ENCODE data around the gene KREMEN2.

KREMEN2 gene

GRCh38 chr16:2981177-2981898 is 17.3 kb downstream of the KREMEN2 start:
- no peak for DNase-seq

DNA sequence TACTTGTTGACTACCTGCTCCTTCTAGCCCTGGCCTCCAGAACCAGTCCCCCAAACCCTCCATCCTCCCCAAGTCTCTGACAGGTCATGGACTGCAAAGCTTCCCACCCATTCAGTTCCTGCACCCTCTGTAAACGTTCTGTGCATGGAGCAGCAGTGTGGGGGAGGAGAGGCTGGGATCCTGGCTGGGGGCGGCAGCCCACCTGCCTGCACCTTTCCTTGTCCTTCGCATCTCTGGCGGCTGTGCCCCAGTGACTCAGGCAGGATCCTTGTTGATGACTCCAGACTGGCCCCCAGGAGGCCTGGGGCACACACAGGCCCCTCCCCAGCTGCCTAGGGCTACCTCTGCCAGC is 17.8 kb downstream of the KREMEN2 start:
- no peak for DNase-seq

- DNase-seq: no peak
Measured at GRCh38 chr16:2982402-2982801, 18.3 kb downstream of the KREMEN2 start.

DNA sequence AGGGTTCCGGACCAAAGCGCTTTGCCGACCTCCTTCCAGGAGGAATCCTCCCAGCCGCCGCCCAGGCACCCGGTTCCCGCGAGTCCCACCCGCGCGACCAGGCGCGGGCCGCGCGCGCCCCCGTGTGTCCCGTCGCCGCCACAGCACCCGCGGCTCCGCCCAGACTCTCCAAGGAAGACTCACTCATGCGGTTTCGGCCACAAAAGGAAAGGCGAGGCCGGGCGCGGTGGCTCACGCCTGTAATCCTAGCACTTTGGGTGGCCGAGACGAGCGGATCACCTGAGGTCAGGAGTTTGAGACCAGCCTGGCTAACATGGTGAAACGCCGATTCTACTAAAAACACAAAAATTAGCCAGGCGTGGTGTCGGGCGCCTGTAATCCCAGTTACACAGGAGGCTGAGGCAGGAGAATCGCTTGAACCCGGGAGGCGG is 19.6 kb downstream of the KREMEN2 start:
- DNase-seq: peak; percentile 34

DNA sequence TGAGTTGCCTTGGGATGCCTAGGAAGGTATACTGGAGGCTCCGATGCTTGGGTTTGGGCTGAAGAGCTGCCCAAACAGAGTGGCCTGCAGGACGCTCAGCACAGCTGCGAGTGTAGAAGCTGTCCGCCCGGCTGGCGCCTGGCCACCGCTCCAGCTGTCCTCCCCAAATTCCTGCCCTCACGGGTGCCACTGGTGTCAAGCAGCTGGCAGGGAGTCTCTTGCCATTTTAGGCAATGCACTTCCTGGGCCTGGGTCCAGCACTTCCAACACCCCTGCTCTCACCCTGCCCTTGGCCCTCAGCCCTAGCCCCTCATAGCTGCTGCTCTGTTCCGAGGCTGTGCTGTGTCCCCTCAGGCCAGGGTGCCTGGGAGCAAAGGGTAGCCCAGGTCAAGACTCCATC is 21.4 kb downstream of the KREMEN2 start:
- no peak for DNase-seq

GRCh38 chr16:2985893-2986355 is 21.8 kb downstream of the KREMEN2 start:
- no peak for DNase-seq

DNA sequence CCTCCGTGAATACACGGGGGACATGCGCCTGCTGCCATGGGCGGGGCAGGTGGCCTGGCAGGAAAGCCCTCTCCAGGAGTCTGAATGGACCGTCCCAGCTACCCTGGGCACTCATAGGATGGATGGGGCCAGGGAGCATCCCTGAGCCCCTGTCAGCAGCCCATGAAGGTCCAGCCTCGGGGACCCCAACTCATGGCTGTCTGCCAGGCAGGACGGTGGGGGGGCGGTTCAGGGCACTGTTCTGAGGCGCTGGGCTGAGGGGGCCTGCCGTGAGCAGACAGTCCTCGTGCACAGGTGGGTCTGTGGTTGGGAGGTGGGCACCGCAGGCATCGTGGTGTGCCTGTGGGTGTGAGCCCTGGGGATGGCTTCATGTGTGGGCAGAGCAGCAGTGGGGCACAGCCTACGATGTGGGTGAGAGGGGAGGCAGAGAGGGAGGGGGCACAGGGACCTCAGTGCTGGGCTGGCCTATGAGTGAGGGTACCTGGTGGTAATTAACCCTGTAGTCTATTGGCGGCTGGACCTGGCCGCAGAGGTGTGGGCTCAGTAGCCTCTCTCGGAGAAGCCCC is 22.6 kb downstream of the KREMEN2 start:
- no peak for DNase-seq

DNA sequence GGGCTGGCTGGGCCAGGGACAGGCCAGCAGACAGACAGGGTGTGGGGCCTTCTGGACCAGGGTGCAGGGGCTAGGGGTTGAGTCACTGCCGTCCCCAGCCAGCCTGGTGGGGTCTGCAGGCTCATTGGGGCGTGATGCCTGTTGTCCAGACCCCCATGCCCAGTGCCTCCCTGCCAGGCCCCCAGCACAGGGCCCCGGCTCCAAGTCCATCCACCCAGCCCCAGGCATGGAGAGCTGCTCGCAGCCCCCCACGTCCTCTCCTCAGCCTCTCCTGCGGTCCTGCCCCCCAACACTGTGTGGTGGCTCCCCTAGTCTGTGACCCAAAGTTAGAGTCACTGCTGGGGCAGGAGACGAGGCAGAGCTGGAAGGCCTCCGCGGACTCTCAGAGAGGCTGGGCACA is 23.2 kb downstream of the KREMEN2 start:
- no peak for DNase-seq

- no peak for DNase-seq
Measured at GRCh38 chr16:2987833-2988232, 23.8 kb downstream of the KREMEN2 start.

GRCh38 chr16:2988590-2989099 is 24.6 kb downstream of the KREMEN2 start:
- DNase-seq: no peak

GRCh38 chr16:2990891-2991290 is 26.8 kb downstream of the KREMEN2 start:
- DNase-seq: no peak

GRCh38 chr16:2991566-2992261 is 27.6 kb downstream of the KREMEN2 start:
- no peak for DNase-seq

DNA sequence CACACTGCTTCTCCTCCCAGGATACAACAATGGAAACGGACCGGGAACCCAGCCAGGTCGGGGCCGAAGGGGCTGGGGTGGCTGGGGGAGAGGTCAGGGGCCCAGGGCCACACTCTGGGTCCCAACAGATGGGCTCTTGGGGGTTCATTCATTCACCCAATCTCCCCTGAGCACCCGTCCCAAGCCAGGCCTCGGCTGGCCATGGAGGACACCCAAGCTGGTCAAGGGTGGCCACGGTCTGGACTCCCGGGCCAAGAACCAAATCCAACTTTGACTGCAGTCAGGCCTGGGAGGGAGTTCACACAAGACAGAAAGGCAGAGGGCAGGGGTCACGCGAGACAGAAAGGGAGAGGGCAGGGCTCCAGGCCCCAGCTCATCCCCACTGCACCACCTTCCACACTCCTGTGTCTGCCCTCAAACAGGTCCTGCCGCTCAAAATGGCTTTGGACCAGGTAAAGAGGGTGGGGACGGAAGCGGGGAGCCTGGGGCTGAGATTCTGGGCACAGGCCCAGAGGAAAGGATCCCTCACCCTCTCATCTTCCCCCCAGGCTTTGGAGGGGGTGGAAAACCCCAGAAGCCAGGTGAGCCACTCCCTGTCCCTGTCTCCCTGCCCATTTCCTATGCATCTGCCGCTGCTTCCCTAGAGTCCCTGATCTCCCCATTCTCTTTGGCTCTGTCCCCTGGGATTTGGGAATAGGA is 28.5 kb downstream of the KREMEN2 start:
- DNase-seq: no peak

DNA sequence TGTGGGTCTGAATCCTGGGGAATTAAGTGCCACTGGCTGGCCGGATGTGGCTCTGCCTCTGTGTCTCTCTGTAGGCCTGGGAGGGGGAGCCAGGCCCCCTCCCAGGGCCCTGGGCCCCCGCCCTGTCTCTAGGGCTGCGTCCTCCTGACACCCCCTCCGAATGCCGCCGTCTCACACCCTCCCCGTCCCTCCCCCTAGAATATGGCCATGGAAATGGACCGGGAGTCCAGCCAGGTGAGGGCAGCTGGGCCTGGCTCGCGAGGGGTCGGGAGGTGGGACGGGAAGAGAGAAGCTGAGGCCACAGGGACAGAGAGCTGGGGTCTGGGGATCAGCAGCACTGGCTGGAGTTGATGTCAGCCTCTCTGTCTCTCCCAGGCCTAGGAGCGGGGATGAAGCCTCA is 32.2 kb downstream of the KREMEN2 start:
- DNase-seq: no peak

GRCh38 chr16:2999929-3000328 is 35.9 kb downstream of the KREMEN2 start:
- DNase-seq: no peak

- no peak for DNase-seq
Measured at GRCh38 chr16:3000540-3000939, 36.5 kb downstream of the KREMEN2 start.

DNA sequence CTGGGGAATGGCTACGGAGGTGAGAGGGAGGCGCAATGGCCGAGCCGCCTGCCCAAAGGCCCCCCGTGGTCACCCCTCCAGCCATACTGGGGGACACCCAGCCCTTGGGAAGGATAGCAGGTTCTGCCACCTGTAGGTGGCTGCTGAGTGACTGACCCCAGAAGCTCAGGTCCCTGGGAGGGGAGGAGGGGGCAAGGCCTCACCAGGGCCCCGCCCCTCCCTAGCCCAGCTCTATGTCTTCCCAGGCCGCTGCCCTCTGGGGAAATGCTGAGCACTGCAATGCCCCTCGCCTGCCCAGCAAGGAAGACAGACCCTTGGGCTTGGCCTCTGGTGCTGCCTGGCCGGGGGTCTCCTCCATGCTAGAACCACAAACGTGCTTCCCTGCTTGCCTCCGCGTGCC is 37.2 kb downstream of the KREMEN2 start:
- DNase-seq: no peak

DNA sequence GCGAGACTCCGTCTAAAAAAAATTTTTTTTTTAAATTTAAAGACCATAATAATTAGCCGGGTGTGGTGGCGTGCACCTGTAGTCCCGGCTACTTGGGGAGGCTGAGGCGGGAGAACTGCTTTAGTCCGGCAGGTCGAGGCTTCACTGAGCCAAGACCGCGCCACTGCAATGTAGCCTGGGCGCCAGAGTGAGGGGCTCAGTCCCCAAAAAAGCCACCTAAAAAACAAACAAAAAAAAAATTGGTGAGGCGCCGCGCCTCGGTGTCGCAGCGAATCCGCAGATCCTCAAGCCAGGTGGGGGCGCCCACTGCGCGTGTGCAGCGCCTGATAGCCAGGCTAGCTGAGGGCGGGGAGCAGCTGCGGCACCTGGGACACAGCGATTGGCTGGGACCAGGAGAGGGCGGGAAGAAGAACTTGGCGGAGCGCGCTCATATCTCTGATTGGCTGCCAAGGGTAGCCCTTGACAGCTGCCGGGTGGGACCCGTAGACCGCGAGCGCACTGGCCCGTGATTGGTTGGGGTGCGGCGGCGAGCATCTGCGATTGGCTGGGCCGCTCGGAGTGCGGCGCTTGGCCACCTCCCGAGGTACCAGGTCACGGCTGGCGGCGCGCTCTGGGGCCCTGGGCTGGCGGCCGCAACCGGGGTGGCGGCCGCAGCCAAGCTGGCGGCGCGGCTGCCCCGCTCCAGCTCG is 39.7 kb downstream of the KREMEN2 start:
- DNase-seq: peak; percentile 91

DNA sequence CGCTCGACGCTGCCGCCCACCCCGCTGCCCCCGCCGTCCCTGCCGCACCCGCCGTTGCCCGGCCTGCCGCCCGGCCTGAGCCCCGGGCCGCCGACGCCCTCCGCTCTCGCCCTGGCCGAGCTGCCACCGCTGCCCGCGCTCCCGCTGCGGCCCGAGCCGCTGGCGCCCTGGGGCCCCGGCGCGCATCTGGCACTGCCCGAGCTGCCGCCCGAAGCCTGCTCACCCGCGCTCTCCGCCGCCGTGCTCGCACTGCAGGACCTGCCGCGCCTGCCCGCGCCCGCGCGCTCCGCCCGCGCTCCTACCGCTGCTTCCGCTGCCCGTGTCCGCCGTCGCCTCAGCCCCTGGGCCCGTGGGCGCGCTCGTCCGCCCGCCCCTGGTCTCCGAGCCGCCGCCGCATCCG is 40.2 kb downstream of the KREMEN2 start:
- no peak for DNase-seq

- DNase-seq: no peak
Measured at GRCh38 chr16:3004781-3005284, 40.8 kb downstream of the KREMEN2 start.

DNA sequence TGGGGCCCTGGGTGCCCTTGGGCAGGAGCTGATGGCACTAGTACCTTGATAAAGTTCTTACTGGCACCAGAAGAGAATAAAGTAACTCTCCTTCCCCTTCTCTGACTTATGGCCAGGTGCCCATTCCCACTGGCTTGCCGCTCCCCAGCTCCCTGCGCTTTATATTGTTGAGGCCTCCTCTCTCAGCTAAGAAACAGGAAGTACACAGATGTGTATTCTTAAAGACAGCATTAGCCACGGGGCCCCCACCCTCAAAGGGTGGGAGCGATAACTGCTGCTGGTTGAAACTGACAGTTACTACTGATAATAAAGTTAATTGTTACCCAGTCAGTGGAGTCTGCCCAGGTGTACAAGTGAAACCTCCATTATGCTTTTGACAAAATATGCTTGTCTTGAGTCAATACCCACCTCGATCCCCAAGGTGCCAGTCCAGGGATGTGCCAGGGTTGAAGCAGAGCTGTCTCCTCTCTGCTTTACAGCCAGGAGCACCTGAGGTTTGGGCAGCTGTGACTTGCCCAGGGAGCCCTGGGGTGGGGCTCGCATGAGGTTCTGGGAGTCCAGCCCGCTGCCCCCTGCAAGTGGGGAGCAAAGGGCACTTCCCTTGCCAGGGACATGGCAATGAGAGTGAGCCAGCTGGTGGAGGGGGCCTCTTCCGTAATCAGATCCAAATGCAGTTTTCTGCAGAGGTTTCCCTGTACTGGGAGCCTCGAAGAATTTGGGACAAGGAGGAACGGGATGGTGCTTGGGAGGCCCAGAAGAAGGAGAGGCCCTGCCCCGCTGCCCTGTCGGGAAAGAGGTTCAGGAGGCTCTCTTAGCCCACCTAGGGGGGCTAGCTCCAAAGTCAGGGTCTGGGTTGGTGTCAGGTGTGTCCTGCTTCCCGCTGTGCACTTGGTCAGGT is 43.2 kb downstream of the KREMEN2 start:
- DNase-seq: no peak

Data from NCI-H748 treated with DMSO at 0.1 percent for 48 hours (cell line).